ENCODE results near the gene PRPS2.

DNA sequence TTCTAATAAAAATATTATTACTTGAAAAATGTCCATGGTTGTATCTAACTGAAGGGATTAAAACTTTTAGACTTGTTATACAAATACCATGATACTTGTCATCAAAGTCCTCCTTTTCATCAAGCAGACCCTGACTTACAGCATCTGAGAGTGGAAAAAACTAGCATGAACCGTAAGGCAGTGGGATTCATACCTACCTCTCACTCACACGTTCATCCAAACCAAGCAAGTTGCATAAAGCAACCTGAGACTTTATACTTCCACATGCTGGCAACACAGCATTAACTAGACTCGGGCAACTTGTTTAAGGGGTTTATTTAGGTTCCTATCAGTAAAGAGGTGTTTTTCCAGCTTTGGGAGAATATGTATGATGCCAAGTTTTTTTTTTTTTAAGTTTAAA, 53.1 kb downstream of the PRPS2 start:
- TF ChIP-seq POLR2A (IDR thresholded peaks at IDR 0.05) = no peak
- TF ChIP-seq, protein P1, sequence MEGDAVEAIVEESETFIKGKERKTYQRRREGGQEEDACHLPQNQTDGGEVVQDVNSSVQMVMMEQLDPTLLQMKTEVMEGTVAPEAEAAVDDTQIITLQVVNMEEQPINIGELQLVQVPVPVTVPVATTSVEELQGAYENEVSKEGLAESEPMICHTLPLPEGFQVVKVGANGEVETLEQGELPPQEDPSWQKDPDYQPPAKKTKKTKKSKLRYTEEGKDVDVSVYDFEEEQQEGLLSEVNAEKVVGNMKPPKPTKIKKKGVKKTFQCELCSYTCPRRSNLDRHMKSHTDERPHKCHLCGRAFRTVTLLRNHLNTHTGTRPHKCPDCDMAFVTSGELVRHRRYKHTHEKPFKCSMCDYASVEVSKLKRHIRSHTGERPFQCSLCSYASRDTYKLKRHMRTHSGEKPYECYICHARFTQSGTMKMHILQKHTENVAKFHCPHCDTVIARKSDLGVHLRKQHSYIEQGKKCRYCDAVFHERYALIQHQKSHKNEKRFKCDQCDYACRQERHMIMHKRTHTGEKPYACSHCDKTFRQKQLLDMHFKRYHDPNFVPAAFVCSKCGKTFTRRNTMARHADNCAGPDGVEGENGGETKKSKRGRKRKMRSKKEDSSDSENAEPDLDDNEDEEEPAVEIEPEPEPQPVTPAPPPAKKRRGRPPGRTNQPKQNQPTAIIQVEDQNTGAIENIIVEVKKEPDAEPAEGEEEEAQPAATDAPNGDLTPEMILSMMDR (IDR thresholded peaks at IDR 0.05 in 8 of 11, conservative IDR thresholded peaks at IDR 0.05 in 3 of 11) = no peak
